HUES48 (cell line): ENCODE data around the gene ITGA11.

Experiments used
- H3K27ac ChIP-seq: one replicate; pipeline ENCODE4 v1.7.0; 2013; ENCODE audit warnings: low read depth, low read length, inconsistent platforms
- H3K27me3 ChIP-seq: 2 replicates; pipeline ENCODE4 v1.6.1; 2013; ENCODE audit warnings: mild to moderate bottlenecking, low read length; ENCODE audit not compliant: control insufficient read depth, insufficient read depth
- H3K36me3 ChIP-seq: 2 replicates; pipeline ENCODE4 v1.6.1; 2013; ENCODE audit warnings: low read length; ENCODE audit not compliant: control insufficient read depth, insufficient read depth
- H3K4me1 ChIP-seq: 2 replicates; pipeline ENCODE4 v1.6.1; 2013; ENCODE audit warnings: mild to moderate bottlenecking, low read length; ENCODE audit not compliant: control insufficient read depth, insufficient read depth
- H3K4me3 ChIP-seq: 2 replicates; pipeline ENCODE4 v1.5.1; 2013; ENCODE audit warnings: mild to moderate bottlenecking, low read depth, low read length
- H3K9ac ChIP-seq: 2 replicates; pipeline ENCODE4 v1.6.1; 2013; ENCODE audit warnings: mild to moderate bottlenecking, low read depth, low read length, moderate library complexity
- H3K9me3 ChIP-seq: 2 replicates; pipeline ENCODE4 v1.6.1; 2013; ENCODE audit warnings: low read length; ENCODE audit not compliant: control insufficient read depth, insufficient read depth

The ITGA11 gene

GRCh38 chr15:68433551-68433950 is 1.6 kb upstream of the ITGA11 start:
- Histone ChIP-seq H3K27ac (no peak overlapping the region), H3K9me3 (no peaks in the 10 kb centered on the region), H3K4me1 (peaks cover 10% of the 10 kb centered on the region; the same call in 1 of the 2 replicates), H3K27me3 (peaks cover 61% of the 10 kb centered on the region), H3K36me3 (no peaks in the 10 kb centered on the region), H3K4me3 (no peak overlapping the region), H3K9ac (no peak overlapping the region)

DNA sequence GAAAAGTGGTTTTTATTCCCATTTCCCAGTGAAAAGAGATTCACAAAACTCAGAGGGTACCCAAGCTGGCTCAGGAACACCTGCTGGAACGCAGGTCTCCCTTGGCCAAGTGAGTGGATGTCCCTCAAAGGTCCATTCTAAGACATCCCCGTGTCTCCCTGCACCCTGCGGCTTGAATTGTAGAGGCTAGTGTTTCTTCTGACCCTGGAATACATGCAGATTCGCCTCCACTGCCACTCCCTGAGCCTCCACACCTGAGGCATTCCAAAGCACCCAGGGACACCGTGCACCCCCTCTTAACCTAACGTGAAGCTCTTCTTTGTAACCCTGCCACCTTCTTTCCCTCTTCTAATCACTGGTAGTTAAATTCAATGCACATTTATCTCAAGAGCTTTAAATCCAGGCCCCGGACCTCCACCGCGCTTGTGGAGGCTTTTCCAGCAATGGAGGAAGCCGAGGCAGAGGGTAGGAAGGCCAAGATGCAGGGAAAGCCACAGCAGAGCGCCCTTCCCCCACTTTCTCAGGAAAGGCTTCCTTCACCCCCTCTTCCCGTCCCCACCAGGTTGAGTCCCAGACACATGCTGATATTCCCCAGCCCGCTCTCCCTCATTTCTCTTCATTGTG is 590 bp upstream of the ITGA11 start:
- H3K27me3 ChIP-seq, result peaks cover 71% of the 10 kb centered on the region
- H3K36me3 ChIP-seq, result no peaks in the 10 kb centered on the region
- H3K4me1 ChIP-seq, result peaks cover 10% of the 10 kb centered on the region; the same call in 1 of the 2 replicates
- H3K27ac ChIP-seq, result no peak overlapping the region
- H3K9me3 ChIP-seq, result no peaks in the 10 kb centered on the region
- H3K9ac ChIP-seq, result no peak overlapping the region
- H3K4me3 ChIP-seq, result peak overlapping the region; percentile 66; the same call in 1 of the 2 replicates

DNA sequence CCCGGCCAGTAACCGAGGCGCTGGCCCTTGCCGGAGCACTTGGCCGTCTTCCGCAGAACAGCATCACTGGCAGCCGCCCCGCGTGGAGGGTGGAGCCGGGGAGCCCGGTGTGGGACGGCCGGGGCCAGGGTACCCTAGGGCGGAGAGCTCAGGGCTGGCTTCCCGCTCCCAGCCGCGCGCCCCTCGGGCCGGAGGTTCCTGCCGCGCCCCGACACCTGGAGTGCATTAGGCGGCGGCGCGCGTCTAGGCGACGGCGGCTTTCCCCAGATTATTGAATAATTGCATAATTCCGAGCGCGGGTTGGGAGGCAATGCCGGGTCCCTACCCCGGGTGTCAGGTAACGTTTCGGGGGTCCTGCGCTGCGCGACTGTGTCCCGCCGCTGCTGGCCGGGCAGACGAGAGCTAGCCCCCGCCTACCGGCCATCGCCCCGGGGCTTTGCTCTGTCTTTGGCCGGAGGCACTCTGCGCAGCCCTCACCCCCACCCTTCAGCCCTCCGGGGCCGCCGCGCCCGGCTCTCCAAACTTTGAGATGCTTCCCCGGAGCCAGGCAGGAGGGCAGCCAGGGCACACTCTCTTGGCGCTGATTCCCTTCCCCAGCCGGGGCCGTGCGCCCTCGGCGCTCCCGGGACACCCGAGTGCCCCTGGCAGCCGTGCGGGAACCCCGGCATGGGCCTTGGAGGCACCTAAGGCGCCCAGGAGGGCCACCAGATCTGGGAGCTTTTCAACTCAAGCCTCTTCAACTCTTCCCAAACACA is 749 bp downstream of the ITGA11 start:
- Histone ChIP-seq H3K4me1 (peaks cover 10% of the 10 kb centered on the region; the same call in 1 of the 2 replicates), H3K9ac (no peak overlapping the region), H3K27ac (no peak overlapping the region), H3K36me3 (no peaks in the 10 kb centered on the region), H3K9me3 (no peaks in the 10 kb centered on the region), H3K4me3 (peak overlapping the region; percentile 66), H3K27me3 (peaks cover 71% of the 10 kb centered on the region)

- peaks cover 71% of the 10 kb centered on the region for H3K27me3 ChIP-seq
- H3K36me3 ChIP-seq, result no peaks in the 10 kb centered on the region
These were observed 1.4 kb downstream of the ITGA11 start for GRCh38 chr15:68430471-68431036.

DNA sequence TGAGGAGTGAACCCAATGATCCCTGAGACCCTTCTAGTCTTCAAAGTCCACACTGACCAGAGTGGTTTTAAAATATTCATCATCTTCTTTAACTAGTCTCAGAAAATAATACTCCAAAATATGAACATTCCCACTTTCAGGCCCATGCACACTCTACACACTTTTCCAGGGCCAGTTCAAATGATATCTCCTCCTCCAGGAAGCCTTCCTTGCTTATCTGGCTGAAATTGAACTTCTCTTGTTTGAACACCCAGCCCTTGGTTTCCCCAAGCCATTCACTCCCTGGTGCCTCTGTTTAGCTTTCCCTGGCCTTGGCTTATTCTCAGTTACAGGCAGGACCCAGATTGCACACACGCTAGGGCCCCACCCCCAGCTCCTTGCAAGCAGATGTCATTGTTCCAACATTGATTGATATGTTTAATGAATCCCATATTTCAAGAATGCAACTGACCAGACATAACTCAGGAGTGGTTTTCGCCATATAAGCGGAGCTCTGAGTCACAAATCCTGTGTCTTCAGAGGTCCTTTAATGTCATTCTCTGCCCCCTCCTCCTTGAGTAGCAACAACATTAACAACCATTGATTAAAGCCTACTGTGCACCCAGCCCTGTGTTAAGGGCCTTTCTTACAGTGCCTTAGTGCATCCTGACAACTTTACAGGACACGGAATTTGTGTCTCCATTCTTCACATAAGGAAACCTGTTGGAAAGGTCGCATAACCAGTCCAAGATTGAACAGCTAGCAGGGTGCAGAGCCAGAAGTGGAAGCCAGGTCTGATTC is 2.1 kb downstream of the ITGA11 start:
- Histone ChIP-seq H3K4me1 (peaks cover 10% of the 10 kb centered on the region; the same call in 1 of the 2 replicates), H3K9ac (no peak overlapping the region), H3K27me3 (peaks cover 68% of the 10 kb centered on the region), H3K9me3 (no peaks in the 10 kb centered on the region), H3K4me3 (no peak overlapping the region), H3K36me3 (no peaks in the 10 kb centered on the region), H3K27ac (no peak overlapping the region)

More at GRCh38 chr15:68430471-68431036, 1.4 kb downstream of the ITGA11 start:
- Histone ChIP-seq H3K4me1 (peaks cover 10% of the 10 kb centered on the region; the same call in 1 of the 2 replicates), H3K4me3 (peak overlapping the region; percentile 66), H3K9me3 (no peaks in the 10 kb centered on the region), H3K9ac (no peak overlapping the region), H3K27ac (no peak overlapping the region)

DNA sequence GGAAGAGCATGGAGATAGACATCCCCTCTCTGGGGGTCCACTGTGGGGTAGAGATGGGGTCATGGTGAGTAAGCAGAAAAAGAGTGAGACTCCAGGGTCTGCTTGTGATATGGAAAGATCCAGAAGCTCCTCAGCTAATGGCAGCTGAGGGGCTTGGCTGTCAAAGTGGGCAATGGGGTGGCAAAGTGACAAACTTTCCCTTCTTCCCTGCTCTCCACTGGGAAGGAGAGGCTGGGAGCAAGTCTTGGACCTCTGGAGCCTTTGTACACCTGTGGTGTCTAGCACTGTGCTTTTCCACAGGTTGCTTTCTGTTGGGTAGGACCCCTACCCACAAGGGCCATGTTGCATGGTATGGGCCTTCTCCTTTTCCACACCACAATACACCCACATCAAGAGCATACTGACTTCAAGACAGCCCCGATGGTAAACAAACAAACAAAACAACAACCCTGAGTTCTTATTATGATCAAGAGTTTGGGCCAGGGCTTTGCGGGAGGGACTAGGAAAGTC is 3.5 kb downstream of the ITGA11 start:
- H3K4me1 ChIP-seq, result peaks cover 10% of the 10 kb centered on the region; the same call in 1 of the 2 replicates
- no peaks in the 10 kb centered on the region for H3K9me3 ChIP-seq
- no peak overlapping the region for H3K4me3 ChIP-seq
- H3K36me3 ChIP-seq, result no peaks in the 10 kb centered on the region
- H3K27ac ChIP-seq, result no peak overlapping the region
- H3K27me3 ChIP-seq, result peaks cover 59% of the 10 kb centered on the region
- H3K9ac ChIP-seq, result no peak overlapping the region

- Histone ChIP-seq H3K36me3 (no peaks in the 10 kb centered on the region), H3K4me1 (peaks cover 8% of the 10 kb centered on the region; the same call in 1 of the 2 replicates), H3K27ac (no peak overlapping the region), H3K4me3 (no peak overlapping the region), H3K9ac (no peak overlapping the region), H3K27me3 (peaks cover 54% of the 10 kb centered on the region), H3K9me3 (no peaks in the 10 kb centered on the region)
These were observed 4.0 kb downstream of the ITGA11 start for GRCh38 chr15:68427963-68428362.

GRCh38 chr15:68427366-68427765 is 4.6 kb downstream of the ITGA11 start:
- Histone ChIP-seq H3K9ac (no peak overlapping the region), H3K36me3 (no peaks in the 10 kb centered on the region), H3K27me3 (peaks cover 48% of the 10 kb centered on the region), H3K4me1 (peaks cover 2% of the 10 kb centered on the region; the same call in 1 of the 2 replicates), H3K27ac (no peak overlapping the region), H3K9me3 (no peaks in the 10 kb centered on the region), H3K4me3 (no peak overlapping the region)

GRCh38 chr15:68426116-68426515 is 5.8 kb downstream of the ITGA11 start:
- no peak overlapping the region for H3K9ac ChIP-seq
- H3K4me1 ChIP-seq, result peaks cover 3% of the 10 kb centered on the region; the same call in 1 of the 2 replicates

DNA sequence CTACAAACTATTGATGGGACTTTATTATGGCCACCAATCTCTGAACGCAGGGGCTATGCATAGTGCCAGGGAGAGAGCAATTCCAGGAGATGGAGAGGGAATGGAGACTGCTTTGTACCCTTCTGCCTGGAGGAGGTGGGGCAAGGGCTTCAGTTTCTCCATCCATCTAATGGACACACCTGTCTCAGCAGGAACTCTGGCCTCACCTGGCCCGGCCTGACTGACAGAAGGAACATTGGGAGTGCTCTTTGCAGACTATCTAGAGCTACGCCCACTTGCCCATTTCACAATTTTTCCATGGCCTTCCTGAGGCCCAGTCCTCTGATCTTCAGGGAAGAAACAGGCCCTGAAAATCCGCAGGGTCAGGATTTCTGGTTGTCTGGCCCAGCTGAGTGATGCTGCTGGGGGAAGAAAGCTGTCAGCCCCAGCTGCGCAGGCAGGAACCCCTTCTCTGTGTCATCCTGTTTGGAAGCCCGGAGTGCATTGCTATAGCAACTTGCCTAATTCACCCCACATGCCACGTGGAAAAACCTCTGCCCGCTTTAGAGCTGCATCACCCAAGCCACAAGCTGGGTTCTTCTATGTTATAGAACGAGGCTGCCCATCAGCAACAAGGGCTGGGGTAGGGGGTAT is 6.4 kb downstream of the ITGA11 start:
- Histone ChIP-seq H3K27ac (no peak overlapping the region), H3K4me3 (no peak overlapping the region), H3K9ac (no peak overlapping the region), H3K9me3 (no peaks in the 10 kb centered on the region), H3K27me3 (peaks cover 30% of the 10 kb centered on the region), H3K4me1 (peaks cover 4% of the 10 kb centered on the region; the same call in 1 of the 2 replicates), H3K36me3 (no peaks in the 10 kb centered on the region)

More at GRCh38 chr15:68426116-68426515, 5.8 kb downstream of the ITGA11 start:
- peaks cover 36% of the 10 kb centered on the region for H3K27me3 ChIP-seq
- H3K4me3 ChIP-seq, result no peak overlapping the region
- no peak overlapping the region for H3K27ac ChIP-seq
- H3K36me3 ChIP-seq, result no peaks in the 10 kb centered on the region
- H3K9me3 ChIP-seq, result no peaks in the 10 kb centered on the region
